ENCODE data around the gene CIITA.

The CIITA gene

GRCh38 chr16:10930755-10931093 lies 53.7 kb downstream of the CIITA start:
- no peak for TF ChIP-seq CTCF (conservative IDR thresholded peaks at IDR 0.05)
- TF ChIP-seq ZFX (IDR thresholded peaks at IDR 0.05), result no peak
- no peak overlapping the region for H3K27ac ChIP-seq

DNA sequence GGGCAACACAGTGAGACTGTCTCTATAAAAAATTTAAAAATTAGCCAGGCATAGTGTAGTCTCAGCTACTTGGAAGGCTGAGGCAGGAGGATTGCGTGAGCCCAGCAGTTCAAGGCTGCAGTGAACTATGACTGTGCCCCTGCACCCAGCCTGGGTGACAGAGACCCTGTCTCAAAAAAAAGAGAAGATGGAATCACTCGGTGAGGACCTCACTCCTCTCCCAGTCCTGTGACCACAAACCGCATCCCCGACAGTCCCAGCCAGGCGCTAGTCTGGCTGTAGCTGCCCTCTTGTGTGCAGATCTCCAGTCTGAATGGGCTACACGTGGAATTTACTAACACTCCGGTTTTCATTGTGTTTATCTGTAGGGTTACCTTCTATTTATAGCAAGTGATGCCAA lies 54.1 kb downstream of the CIITA start:
- TF ChIP-seq ZFX (IDR thresholded peaks at IDR 0.05), result no peak
- TF ChIP-seq CTCF (conservative IDR thresholded peaks at IDR 0.05), result no peak
- H3K27ac ChIP-seq, result no peak overlapping the region

- TF ChIP-seq ZFX (IDR thresholded peaks at IDR 0.05) (no peak), CTCF (conservative IDR thresholded peaks at IDR 0.05) (no peak)
- H3K27ac ChIP-seq, result no peak overlapping the region
These were observed 55.1 kb downstream of the CIITA start for GRCh38 chr16:10931977-10932632.

- no peak overlapping the region for H3K27ac ChIP-seq
- no peak for TF ChIP-seq CTCF (conservative IDR thresholded peaks at IDR 0.05)
- TF ChIP-seq ZFX (IDR thresholded peaks at IDR 0.05), result no peak
These were observed 56.1 kb downstream of the CIITA start for GRCh38 chr16:10932959-10933710.

GRCh38 chr16:10933865-10934264 lies 56.9 kb downstream of the CIITA start:
- TF ChIP-seq CTCF (conservative IDR thresholded peaks at IDR 0.05) (no peak), ZFX (IDR thresholded peaks at IDR 0.05) (no peak)
- H3K27ac ChIP-seq, result no peak overlapping the region

DNA sequence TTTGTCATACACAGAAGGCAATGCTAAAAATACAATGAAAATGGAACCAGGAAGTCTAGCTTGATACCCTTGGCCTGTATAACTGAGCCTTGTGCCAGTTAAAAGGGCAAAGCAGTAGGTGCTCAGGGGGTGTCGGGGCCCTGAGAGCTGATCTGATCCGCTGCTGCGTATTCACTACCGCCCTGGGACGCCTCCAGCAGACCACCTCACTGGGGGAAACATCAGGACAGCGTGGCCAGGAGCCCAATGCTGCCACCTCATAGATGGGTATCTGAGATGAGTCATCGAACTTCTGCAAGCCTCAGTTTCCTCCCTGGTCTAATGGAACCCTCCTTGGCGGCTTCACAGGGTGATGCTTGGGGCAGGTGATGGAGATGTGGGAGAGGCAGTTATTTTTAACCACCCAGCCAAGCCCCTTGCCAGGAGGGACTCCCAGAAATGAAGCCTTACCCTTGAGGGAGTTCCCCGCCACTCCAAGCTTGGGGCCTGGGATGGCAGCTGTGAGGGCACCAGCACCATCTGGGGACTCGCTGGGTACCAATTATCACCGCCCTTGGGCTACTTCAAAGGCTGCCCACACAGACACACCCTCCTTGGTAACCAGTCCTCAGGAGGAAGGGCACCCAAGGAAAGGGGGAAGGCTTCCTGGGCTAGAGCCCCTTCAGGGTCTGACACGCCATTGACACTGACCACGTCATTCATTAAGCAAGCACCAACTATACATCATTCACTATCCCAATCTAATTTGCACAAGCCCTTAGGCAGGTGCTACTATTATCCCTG lies 57.5 kb downstream of the CIITA start:
- TF ChIP-seq ZFX (IDR thresholded peaks at IDR 0.05) (no peak), CTCF (conservative IDR thresholded peaks at IDR 0.05) (no peak)
- H3K27ac ChIP-seq, result no peak overlapping the region

Data from C4-2B (cell line).